ENCODE results near the gene ATG2B.

DNA sequence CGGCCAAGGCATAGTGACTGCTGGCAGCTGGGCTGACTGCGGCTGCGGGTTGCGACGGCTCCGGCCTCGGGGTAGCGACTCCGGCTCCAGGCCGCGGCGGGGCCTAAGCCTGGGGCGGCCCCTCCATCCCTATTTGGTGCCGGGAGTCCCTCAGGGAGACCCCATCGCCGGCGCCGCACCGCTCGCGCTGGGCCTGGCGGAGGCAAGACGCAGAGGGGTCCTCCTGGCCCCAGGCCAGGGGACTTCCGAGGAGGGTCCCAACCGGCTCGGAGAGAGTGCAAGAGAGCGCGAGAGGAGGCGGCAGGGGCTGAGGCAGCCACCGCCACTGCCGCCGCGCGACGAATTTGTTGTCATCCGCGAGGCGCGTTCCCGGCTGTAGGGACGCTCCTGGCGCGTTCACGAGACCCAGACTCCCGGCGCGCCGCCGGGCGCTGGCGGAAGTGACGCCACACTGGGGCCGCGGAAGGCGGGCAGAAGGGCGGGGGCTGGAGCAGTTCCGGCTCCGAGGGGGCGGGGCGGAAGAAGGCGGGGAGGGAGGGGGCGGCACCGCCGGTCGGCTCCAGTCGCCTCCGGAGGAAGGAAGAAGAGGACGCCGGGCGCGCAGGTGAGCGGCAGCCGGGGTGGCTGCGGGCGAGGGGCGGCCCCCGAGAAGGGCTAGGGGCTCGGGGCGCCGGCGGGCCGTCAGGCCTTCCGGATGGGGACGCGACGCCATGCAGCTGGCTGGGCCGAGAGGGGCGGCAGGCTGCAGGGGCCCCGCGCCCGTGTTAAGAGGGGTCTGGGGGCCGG lies at the start of gene ATG2B, which contains the start of gene GSKIP:
- TF ChIP-seq MXI1 (IDR thresholded peaks at IDR 0.05; ENCODE audit: borderline replicate concordance, low read depth, low read length) (no peak), RFX5 (IDR thresholded peaks at IDR 0.05; ENCODE audit: low read depth, low read length) (no peak), SMC3 (IDR thresholded peaks at IDR 0.05; ENCODE audit: low read depth, low read length) (no peak), RAD21 (IDR thresholded peaks at IDR 0.05; ENCODE audit: low read length) (no peak), POLR2A (IDR thresholded peaks at IDR 0.05; ENCODE audit: low read depth, low read length) (peak; percentile 72)
- TF ChIP-seq, protein P1, sequence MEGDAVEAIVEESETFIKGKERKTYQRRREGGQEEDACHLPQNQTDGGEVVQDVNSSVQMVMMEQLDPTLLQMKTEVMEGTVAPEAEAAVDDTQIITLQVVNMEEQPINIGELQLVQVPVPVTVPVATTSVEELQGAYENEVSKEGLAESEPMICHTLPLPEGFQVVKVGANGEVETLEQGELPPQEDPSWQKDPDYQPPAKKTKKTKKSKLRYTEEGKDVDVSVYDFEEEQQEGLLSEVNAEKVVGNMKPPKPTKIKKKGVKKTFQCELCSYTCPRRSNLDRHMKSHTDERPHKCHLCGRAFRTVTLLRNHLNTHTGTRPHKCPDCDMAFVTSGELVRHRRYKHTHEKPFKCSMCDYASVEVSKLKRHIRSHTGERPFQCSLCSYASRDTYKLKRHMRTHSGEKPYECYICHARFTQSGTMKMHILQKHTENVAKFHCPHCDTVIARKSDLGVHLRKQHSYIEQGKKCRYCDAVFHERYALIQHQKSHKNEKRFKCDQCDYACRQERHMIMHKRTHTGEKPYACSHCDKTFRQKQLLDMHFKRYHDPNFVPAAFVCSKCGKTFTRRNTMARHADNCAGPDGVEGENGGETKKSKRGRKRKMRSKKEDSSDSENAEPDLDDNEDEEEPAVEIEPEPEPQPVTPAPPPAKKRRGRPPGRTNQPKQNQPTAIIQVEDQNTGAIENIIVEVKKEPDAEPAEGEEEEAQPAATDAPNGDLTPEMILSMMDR (conservative IDR thresholded peaks at IDR 0.05; ENCODE audit: low read depth, low read length), result no peak
- TF ChIP-seq, protein P2, sequence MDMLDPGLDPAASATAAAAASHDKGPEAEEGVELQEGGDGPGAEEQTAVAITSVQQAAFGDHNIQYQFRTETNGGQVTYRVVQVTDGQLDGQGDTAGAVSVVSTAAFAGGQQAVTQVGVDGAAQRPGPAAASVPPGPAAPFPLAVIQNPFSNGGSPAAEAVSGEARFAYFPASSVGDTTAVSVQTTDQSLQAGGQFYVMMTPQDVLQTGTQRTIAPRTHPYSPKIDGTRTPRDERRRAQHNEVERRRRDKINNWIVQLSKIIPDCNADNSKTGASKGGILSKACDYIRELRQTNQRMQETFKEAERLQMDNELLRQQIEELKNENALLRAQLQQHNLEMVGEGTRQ (IDR thresholded peaks at IDR 0.05; ENCODE audit: low read depth, low read length), result no peak
- TF ChIP-seq, protein P3, sequence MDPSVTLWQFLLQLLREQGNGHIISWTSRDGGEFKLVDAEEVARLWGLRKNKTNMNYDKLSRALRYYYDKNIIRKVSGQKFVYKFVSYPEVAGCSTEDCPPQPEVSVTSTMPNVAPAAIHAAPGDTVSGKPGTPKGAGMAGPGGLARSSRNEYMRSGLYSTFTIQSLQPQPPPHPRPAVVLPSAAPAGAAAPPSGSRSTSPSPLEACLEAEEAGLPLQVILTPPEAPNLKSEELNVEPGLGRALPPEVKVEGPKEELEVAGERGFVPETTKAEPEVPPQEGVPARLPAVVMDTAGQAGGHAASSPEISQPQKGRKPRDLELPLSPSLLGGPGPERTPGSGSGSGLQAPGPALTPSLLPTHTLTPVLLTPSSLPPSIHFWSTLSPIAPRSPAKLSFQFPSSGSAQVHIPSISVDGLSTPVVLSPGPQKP (IDR thresholded peaks at IDR 0.05; ENCODE audit: borderline replicate concordance, low read depth, low read length), result no peak

Data from IMR-90 (cell line).